HUES48 (cell line): ENCODE results near the gene CIDEC.
A peak's percentile ranks its signal among the peaks of the same experiment; 100 is the strongest.
"Not testable (repeated sequence)": the region's sequence is repeated elsewhere in the genome, so short reads cannot be mapped to it uniquely, and the experiment has no call there.

ENCODE experiments used
- H3K27ac ChIP-seq: one replicate; pipeline ENCODE4 v1.7.0; 2013; ENCODE audit warnings: low read depth, low read length, inconsistent platforms
- H3K27me3 ChIP-seq: 2 replicates; pipeline ENCODE4 v1.6.1; 2013; ENCODE audit warnings: mild to moderate bottlenecking, low read length; ENCODE audit not compliant: control insufficient read depth, insufficient read depth
- H3K36me3 ChIP-seq: 2 replicates; pipeline ENCODE4 v1.6.1; 2013; ENCODE audit warnings: low read length; ENCODE audit not compliant: control insufficient read depth, insufficient read depth
- H3K4me1 ChIP-seq: 2 replicates; pipeline ENCODE4 v1.6.1; 2013; ENCODE audit warnings: mild to moderate bottlenecking, low read length; ENCODE audit not compliant: control insufficient read depth, insufficient read depth
- H3K4me3 ChIP-seq: 2 replicates; pipeline ENCODE4 v1.5.1; 2013; ENCODE audit warnings: mild to moderate bottlenecking, low read depth, low read length
- H3K9ac ChIP-seq: 2 replicates; pipeline ENCODE4 v1.6.1; 2013; ENCODE audit warnings: mild to moderate bottlenecking, low read depth, low read length, moderate library complexity
- H3K9me3 ChIP-seq: 2 replicates; pipeline ENCODE4 v1.6.1; 2013; ENCODE audit warnings: low read length; ENCODE audit not compliant: control insufficient read depth, insufficient read depth

Gene CIDEC

DNA sequence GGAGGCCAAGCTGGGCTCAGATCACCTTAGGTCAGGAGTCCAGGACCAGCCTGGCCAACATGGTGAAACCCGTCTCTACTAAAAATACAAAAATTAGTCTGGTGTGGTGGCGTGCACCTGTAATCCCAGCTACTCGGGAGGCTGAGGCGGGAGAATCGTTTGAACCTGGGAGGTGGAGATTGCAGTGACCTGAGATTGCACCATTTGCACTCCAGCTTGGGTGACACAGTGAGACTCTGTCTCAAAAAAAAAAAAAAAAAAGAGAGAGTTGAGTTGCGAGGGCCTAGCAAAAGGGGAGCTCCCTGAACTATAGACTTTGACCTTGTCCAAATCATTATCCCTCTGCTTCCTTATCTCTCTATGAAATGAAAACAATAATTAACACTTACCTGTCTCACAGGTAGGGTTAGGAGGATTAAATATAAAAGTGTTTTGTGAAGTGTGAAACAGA, 20.9 kb upstream of the CIDEC start:
- not testable (repeated sequence) for H3K4me3 ChIP-seq, H3K27ac ChIP-seq, H3K27me3 ChIP-seq, H3K36me3 ChIP-seq, H3K9ac ChIP-seq, H3K9me3 ChIP-seq
- H3K4me1 ChIP-seq, result peaks cover 12% of the 10 kb centered on the region

DNA sequence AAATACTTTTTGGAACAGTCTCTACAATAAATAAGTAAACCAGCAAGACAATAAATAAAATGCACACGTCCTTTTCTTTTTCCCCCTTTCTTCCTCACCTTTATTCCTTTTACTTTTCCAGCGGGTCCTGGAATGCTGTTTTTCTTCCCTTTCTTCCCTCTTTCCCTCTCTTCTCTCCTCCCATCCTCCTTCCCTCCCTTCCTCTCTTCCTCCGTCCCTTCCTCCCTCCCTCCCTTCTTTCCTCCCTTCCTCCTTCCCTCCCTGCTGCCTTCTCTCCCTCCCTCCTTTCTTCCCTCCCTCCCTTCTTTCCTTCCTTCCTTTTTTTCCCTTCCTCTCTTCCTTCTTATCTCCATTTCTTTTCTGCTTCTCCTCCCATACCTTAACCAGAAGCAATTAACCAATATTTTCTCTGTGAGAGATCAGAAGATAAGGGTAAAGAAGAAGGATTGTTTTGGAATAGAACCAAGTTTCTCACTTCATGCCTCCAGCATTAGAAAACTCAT, 19.3 kb upstream of the CIDEC start:
- Histone ChIP-seq H3K36me3 (no peaks in the 10 kb centered on the region), H3K4me3 (no peak overlapping the region), H3K9me3 (no peaks in the 10 kb centered on the region), H3K27ac (no peak overlapping the region), H3K9ac (no peak overlapping the region), H3K4me1 (peaks cover 12% of the 10 kb centered on the region), H3K27me3 (no peaks in the 10 kb centered on the region)

DNA sequence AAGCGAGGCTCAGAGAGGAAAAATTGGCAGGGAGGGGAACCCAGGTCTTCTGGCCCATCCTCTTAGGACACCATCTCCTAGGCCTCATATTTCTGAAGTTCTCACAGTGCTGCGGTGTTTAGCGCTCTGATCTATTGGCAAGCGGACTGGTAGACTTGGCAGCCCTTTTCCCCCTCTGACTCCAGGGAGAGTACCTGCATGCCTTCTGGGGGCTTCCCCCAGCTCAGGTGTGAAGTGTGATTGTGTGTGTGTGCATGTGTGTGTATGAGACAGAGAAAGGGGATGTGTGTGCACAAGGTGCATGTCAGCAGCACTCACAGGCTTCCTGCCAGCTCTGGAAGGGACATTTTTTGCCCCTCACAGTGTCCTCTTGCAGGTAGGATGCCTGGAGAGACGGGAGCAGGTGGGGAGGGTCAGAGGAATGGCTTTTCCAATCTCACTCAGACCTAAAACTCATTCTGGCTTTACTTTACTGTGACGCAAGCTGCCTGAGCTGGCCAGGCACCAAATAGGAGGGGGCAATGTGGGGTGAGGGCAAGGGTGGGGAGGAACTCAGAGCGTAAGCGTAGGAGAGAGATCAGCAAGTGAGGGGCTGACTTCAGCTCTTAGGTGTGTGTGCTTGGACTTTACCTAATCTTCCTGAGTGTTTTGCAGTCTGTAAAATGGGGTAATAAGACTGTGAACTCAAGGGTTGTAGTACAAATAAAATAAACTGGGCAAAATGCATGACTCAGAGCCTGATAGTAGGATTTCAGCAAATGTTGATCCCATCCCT, 18.6 kb upstream of the CIDEC start:
- H3K27ac ChIP-seq, result no peak overlapping the region
- H3K9ac ChIP-seq, result no peak overlapping the region
- H3K27me3 ChIP-seq, result no peaks in the 10 kb centered on the region
- no peak overlapping the region for H3K4me3 ChIP-seq
- peaks cover 12% of the 10 kb centered on the region for H3K4me1 ChIP-seq
- peaks cover 6% of the 10 kb centered on the region for H3K36me3 ChIP-seq
- no peaks in the 10 kb centered on the region for H3K9me3 ChIP-seq

DNA sequence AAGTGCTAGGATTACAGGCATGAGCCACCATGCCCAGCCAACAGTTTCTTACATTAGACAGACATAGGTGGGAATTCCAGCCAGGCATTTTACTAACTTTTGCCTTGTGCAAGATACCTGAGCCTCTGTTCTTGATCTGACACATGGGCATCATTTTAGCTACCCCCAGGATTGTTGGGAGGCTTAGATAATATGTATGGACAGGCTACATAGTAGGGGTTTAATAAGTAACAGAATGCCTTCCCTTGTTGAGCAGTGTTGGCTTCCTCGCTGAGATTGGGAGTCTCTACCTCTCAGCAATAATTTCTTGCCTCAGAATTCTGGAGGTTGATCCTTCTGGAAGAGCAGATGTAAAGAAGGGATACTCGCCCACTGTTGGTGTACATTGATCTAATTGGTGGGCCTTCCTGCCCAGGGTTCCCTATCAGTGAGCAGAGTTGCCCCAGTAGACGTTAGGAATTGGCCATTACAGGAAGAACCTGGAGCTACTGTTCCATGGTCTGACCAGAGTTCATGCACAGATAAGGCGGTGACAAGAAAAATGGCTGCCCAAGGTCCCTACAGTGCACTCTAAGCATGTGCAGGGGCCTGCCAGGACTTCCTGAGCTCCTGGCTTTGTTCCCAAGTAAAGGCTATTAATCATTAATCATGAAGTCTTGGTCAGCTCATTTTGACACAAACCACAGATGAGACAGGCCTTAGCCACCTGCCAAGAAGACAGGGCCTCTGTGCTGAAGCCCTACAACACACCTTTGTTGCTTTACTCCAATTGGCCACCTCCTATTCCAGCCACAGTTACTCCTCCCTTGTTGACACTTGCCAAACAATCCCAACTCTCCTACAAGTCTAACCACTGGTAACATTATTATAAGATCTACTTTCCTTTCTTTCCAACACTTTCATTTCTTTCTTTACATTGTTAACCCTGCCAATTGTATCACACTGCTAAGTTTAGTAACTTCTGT, 17.6 kb upstream of the CIDEC start:
- Histone ChIP-seq H3K27me3 (no peaks in the 10 kb centered on the region), H3K4me3 (no peak overlapping the region), H3K36me3 (peaks cover 15% of the 10 kb centered on the region), H3K4me1 (peaks cover 8% of the 10 kb centered on the region), H3K9me3 (no peaks in the 10 kb centered on the region), H3K9ac (no peak overlapping the region), H3K27ac (no peak overlapping the region)

DNA sequence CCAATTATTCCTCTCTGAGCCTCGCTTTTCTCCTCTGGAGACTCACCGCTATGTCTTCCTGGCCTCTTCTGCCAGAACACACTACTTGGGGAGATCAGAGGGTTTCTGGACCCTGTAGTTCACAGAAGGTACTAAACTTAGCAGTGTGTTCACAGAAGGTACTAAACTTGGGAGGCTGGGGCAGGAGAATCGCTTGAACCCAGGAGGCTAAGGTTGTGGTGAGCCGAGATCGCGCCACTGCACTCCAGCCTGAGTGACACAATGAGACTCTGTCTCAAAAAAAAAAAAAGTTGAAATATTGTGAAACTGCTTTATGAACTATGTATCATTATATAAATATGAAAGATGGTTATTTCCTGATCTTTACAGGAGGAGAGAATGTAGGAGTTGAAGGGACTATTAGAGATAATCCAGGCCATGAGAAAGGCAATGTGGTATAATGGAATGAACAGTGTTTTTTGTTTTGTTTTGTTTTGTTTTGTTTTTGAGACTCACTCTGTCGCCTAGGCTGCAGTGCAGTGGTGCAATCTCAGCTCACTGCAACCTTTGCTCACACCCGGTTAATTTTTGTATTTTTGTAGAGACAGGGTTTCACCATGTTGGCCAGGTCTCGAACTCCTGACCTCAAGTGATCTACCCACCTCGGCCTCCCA, 16.8 kb upstream of the CIDEC start:
- H3K27ac ChIP-seq, H3K9me3 ChIP-seq, H3K27me3 ChIP-seq, H3K4me3 ChIP-seq, H3K4me1 ChIP-seq, H3K9ac ChIP-seq: not testable (repeated sequence)
- H3K36me3 ChIP-seq, result peaks cover 20% of the 10 kb centered on the region

DNA sequence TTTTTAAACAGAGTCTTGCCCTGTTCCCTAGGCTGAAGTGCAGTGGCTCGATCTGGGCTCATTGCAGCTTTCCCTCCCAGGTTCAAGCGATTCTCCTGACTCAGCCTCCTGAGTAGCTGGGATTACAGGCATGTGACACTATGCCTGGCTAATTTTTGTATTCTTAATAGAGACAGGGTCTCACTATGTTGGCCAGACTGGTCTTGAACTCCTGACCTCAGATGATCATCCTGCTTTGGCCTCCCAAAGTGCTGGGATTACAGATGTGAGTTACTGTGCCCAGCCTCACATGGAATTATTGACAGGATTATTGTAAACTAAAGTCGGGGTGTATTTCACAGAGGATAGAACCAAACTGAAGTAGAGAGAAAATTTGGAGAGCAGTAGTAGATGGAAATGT, 15.7 kb upstream of the CIDEC start:
- H3K27me3 ChIP-seq, H3K4me1 ChIP-seq, H3K27ac ChIP-seq, H3K9ac ChIP-seq, H3K9me3 ChIP-seq, H3K4me3 ChIP-seq: not testable (repeated sequence)
- peaks cover 20% of the 10 kb centered on the region for H3K36me3 ChIP-seq

DNA sequence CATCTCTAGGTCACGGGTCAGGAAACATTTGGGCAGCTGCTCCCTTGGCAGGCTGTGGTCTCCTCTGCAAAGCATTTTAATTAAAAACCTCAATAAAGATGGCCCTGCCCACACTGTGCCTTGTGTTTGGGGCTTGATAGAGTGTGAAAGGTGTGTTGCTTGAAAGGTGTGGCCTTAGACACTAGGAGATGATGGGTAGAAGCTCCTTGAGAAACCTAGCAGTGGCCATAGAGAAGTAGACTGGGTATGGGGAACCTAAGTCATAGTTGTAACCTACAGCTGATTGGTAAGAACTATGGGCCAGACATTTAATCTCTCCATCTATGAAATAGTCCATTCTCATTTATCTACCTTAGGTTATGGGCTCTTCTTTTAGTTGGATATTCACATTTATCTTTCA, 13.7 kb upstream of the CIDEC start:
- no peaks in the 10 kb centered on the region for H3K4me1 ChIP-seq
- H3K9ac ChIP-seq, result no peak overlapping the region
- no peaks in the 10 kb centered on the region for H3K9me3 ChIP-seq
- H3K36me3 ChIP-seq, result peaks cover 20% of the 10 kb centered on the region
- H3K27ac ChIP-seq, result no peak overlapping the region
- no peak overlapping the region for H3K4me3 ChIP-seq
- no peaks in the 10 kb centered on the region; the same call in 1 of the 2 replicates for H3K27me3 ChIP-seq

DNA sequence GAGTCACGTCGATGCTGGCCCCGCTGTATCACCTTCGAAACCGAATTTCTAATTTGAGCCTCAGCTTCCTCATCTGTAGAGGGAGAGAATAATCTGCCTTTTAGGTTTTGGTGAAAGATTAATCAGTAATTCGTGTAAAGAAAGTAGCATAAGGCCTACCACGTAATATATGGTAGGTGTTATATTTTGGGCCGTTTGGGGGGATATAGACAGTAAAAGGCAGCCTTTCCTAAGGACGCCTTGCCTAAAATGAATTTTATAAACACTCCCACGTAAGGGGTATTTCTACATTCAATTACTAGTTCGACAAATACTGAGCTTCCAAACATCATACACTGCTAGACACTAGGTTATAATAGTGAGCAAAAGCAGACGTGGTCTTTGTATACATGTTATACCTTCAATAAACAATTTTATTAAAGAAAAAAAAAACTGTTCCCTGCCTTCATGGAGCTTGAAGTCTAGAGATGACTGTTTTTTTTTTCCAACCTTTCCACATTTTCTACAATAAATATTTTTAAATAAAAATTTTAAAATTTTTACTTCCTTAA, 11.1 kb upstream of the CIDEC start:
- Histone ChIP-seq H3K27me3 (no peaks in the 10 kb centered on the region; the same call in 1 of the 2 replicates), H3K9me3 (no peaks in the 10 kb centered on the region), H3K4me1 (no peaks in the 10 kb centered on the region), H3K36me3 (peaks cover 20% of the 10 kb centered on the region), H3K4me3 (peak overlapping the region; percentile 98), H3K9ac (peak overlapping the region; percentile 96), H3K27ac (peak overlapping the region; percentile 86)

DNA sequence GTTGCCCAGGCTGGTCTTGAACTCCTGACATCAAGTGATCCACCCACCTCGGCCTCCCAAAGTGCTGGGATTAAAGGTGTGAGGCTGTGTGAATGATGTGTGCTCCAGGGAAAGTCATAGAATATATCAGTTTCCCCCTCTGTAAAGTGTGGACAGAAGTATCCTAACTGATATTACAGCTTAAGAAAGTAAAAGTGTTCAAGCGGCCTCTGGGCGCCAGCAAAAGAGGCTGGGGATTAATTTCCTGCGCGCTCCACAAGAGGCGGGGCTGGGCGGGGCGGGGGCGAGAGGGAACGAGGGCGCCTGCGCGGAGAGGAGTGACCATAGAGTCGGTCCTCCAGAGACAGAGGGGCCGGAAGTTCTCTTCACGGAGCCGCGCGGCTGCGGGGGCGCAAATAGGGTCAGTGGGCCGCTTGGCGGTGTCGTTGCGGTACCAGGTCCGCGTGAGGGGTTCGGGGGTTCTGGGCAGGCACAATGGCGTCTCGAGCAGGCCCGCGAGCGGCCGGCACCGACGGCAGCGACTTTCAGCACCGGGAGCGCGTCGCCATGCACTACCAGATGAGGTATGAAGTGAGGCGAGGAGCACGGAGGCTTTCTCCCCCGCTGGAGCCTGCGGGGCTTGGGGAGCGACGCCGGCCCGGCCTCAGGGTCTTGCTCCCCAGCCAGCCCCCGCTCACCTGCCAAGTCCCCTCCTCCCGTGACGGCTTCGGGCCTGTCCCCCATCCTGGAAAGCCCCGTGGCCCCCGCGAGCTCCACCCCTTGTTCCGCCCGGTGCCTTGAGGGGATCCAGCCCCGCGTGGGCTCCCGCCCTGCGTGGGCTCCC, 10.4 kb upstream of the CIDEC start, which contains the start of gene JAGN1:
Gene JAGN1 (plus strand): TSS at position 362 of the 823 bp plus-strand sequence. CDS start 113 bp downstream, at position 475.
- Histone ChIP-seq H3K9ac (peak within 1 kb of the TSS; percentile 96), H3K9me3 (no peaks in the 10 kb centered on the region), H3K4me1 (no peaks in the 10 kb centered on the region), H3K27me3 (no peaks in the 10 kb centered on the region; the same call in 1 of the 2 replicates), H3K27ac (peak within 1 kb of the TSS; percentile 86), H3K4me3 (peak within 1 kb of the TSS; percentile 98), H3K36me3 (peaks cover 20% of the 10 kb centered on the region)

DNA sequence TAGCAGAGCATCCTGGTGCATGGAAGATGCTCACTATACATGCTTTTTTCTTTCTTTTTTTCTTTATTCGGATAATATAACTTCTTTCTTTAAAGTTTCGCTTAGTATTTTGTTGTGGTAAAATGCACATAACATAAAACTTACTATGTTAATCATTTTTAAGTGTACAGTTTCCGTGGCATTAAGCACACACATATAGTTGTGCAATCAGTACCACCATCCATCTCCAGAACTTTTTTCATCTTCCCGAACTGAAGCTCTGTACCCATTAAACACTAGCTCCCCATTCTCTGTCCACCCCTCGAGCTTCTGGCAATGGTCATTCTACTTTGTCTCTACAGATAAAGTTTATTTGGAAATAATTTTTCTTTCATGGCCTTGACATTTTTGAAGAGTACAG, 9.4 kb upstream of the CIDEC start:
- no peaks in the 10 kb centered on the region for H3K9me3 ChIP-seq
- no peak overlapping the region for H3K4me3 ChIP-seq
- H3K4me1 ChIP-seq, result no peaks in the 10 kb centered on the region
- no peaks in the 10 kb centered on the region; the same call in 1 of the 2 replicates for H3K27me3 ChIP-seq
- H3K27ac ChIP-seq, result no peak overlapping the region
- no peak overlapping the region for H3K9ac ChIP-seq
- peaks cover 20% of the 10 kb centered on the region for H3K36me3 ChIP-seq
